ENCODE measurements around the gene EIF2AK3. TPM values are rescaled to one million over a fixed set of nuclear protein-coding genes. Genes with fewer than 3 reads are reported as not detected.

EIF2AK3 gene
- total and polyA plus RNA-seq, 2 of the 13 experiments (the other 11 are each of a cell fraction or from before 2014, with no cell fraction given), result 10.3 to 30.6 TPM

GRCh38 chr2:88545118-88545517, 82.1 kb downstream of the EIF2AK3 start:
- Histone ChIP-seq H3K4me1 (ENCODE audit: insufficient read depth, low read length) (no peaks in the 10 kb centered on the region), H2AFZ (ENCODE audit: low read length) (no peak overlapping the region), H3K9me3 (ENCODE audit: low read length) (no peaks in the 10 kb centered on the region), H3K36me3 (replicated peaks in 1 of 2; ENCODE audit: control insufficient read depth in 1 of 2, insufficient read depth in 2 of 2, low read length in 2 of 2) (no peaks in the 10 kb centered on the region), H3K79me2 (ENCODE audit: insufficient read depth, low read length) (no peaks in the 10 kb centered on the region), H3K4me2 (ENCODE audit: low read depth, low read length) (no peak overlapping the region), H3K27ac (ENCODE audit: extremely low read length, insufficient read depth, low read length) (no peak overlapping the region), H3K27me3 (ENCODE audit: control insufficient read depth in 1 of 2, insufficient read depth in 2 of 2, low read length in 2 of 2) (peaks cover 2 to 5% of the 10 kb centered on the region in 2 experiments; a peak in 3 of 5 replicates), H4K20me1 (ENCODE audit: insufficient read depth, low read length) (no peaks in the 10 kb centered on the region), H3K4me3 (replicated peaks in 1 of 3; ENCODE audit: insufficient read depth in 1 of 3, low read depth in 2 of 3, low read length in 3 of 3) (no peak overlapping the region), H3K9ac (ENCODE audit: insufficient read depth, low read depth, low read length) (no peak overlapping the region)
- FAIRE-seq (peak; percentile 58), ATAC-seq (peak; percentile 70), DNase-seq (ENCODE audit: low spot score) (peak; percentile 40)
- no TSS peak for BruUV-seq (replicated peaks)
- TF ChIP-seq NFYC (CRISPR knock-in tag; IDR thresholded peaks at IDR 0.05) (peak; percentile 67), HCFC1 (IDR thresholded peaks at IDR 0.05; ENCODE audit: low read depth, low read length) (peak; percentile 38; the same call in 1 of the 2 replicates), SIX4 (CRISPR knock-in tag; IDR thresholded peaks at IDR 0.05) (no peak), THAP11 (CRISPR knock-in tag; IDR thresholded peaks at IDR 0.05) (peak; percentile 96), ZNF644 (CRISPR knock-in tag; IDR thresholded peaks at IDR 0.05; ENCODE audit: low read depth) (no peak), SRSF1 (optimal IDR thresholded peaks at IDR 0.05; ENCODE audit: low read depth, low read length) (no peak), NBN (conservative IDR thresholded peaks at IDR 0.05) (no peak), YY1 (IDR thresholded peaks at IDR 0.05; ENCODE audit: insufficient read depth, insufficient replicate concordance, low read depth, low read length) (peak; percentile 19), PHF8 (CRISPR knock-in tag; IDR thresholded peaks at IDR 0.05) (no peak), CC2D1A (CRISPR knock-in tag; IDR thresholded peaks at IDR 0.05) (no peak), ZNF513 (CRISPR knock-in tag; conservative IDR thresholded peaks at IDR 0.05) (no peak), ZNF143 (CRISPR knock-in tag; IDR thresholded peaks at IDR 0.05) (peak; percentile 85), NFYB (CRISPR knock-in tag; IDR thresholded peaks at IDR 0.05) (peak; percentile 60), ZNF773 (CRISPR knock-in tag; IDR thresholded peaks at IDR 0.05; ENCODE audit: borderline replicate concordance) (no peak), ZNF780A (CRISPR knock-in tag; IDR thresholded peaks at IDR 0.05) (no peak), ZNF788 (CRISPR knock-in tag; IDR thresholded peaks at IDR 0.05; ENCODE audit: borderline replicate concordance) (no peak)
- TF ChIP-seq, protein P1, sequence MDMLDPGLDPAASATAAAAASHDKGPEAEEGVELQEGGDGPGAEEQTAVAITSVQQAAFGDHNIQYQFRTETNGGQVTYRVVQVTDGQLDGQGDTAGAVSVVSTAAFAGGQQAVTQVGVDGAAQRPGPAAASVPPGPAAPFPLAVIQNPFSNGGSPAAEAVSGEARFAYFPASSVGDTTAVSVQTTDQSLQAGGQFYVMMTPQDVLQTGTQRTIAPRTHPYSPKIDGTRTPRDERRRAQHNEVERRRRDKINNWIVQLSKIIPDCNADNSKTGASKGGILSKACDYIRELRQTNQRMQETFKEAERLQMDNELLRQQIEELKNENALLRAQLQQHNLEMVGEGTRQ (IDR thresholded peaks at IDR 0.05; ENCODE audit: low read depth, low read length), result peak; percentile 71
- TF ChIP-seq, protein P1 (CRISPR knock-in tag; IDR thresholded peaks at IDR 0.05; ENCODE audit: borderline replicate concordance), result peak; percentile 79; the same call in 1 of the 2 replicates
- TF ChIP-seq, protein P2, sequence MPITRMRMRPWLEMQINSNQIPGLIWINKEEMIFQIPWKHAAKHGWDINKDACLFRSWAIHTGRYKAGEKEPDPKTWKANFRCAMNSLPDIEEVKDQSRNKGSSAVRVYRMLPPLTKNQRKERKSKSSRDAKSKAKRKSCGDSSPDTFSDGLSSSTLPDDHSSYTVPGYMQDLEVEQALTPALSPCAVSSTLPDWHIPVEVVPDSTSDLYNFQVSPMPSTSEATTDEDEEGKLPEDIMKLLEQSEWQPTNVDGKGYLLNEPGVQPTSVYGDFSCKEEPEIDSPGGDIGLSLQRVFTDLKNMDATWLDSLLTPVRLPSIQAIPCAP (CRISPR knock-in tag; IDR thresholded peaks at IDR 0.05; ENCODE audit: low read depth), result no peak
- TF ChIP-seq, protein P3, sequence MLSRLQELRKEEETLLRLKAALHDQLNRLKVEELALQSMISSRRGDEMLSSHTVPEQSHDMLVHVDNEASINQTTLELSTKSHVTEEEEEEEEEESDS (CRISPR knock-in tag; IDR thresholded peaks at IDR 0.05; ENCODE audit: borderline replicate concordance), result no peak
- 36% methylated on average over 5 of the region's 5 CpGs for WGBS (ENCODE audit: low lambda C conversion rate)
- POLR2A ChIA-PET, result no interaction called here
- in situ Hi-C loops (cut with HindIII; ENCODE audit: extremely low pct_ligation_motif_present, low pct_unique_long_range_greater_than_20kb) (no loop called here), intact Hi-C loops (cut with micrococcal nuclease; ENCODE audit: unreplicated experiment) (no loop called here)
- CTCF ChIA-PET (ENCODE audit: low intra/inter-chr PET ratio, low total read pairs), result no interaction called here
